HEK293 (cell line): ENCODE results near the gene CDH6.

ENCODE experiments used
- KLF7 ChIP-seq: fragments of 450-650 bp; formaldehyde crosslinking; IDR thresholded peaks from 2 replicates; pipeline ENCODE4 v1.5.1; 2016; ENCODE audit warnings: missing biosample characterization, missing genetic modification characterization, borderline replicate concordance
- ZNF549 ChIP-seq: fragments of 450-650 bp; IDR thresholded peaks from 2 replicates; pipeline ENCODE4 v1.5.1; 2018; ENCODE audit warnings: missing biosample characterization, missing genetic modification characterization, mild to moderate bottlenecking, inconsistent platforms, moderate library complexity
- TF ChIP-seq, protein P1 (sequence below): fragments of 450-650 bp; formaldehyde crosslinking; IDR thresholded peaks from 2 replicates; pipeline ENCODE4 v1.5.1; 2016; ENCODE audit warnings: missing biosample characterization, missing genetic modification characterization

DNA sequence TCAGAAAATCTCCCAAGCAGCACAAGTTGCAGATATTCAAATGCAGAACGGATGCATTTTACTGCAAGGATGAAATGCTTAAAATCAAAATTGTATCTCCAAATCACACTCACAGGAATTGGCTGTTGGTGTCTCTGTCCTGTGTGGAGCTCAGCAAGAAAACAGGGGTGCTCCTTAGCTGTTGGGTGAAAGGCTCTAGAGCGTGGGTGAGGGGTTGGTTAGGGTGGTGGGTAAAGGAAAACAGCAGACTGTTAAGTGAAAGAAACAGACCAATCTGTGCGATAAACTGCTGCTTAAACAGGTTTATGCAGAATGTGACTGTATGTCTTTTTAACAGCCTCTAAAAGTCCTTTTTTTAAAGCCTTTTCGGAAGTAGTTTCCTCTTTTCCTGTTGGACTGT is 19.8 kb downstream of the CDH6 start:
- TF ChIP-seq, protein P1, sequence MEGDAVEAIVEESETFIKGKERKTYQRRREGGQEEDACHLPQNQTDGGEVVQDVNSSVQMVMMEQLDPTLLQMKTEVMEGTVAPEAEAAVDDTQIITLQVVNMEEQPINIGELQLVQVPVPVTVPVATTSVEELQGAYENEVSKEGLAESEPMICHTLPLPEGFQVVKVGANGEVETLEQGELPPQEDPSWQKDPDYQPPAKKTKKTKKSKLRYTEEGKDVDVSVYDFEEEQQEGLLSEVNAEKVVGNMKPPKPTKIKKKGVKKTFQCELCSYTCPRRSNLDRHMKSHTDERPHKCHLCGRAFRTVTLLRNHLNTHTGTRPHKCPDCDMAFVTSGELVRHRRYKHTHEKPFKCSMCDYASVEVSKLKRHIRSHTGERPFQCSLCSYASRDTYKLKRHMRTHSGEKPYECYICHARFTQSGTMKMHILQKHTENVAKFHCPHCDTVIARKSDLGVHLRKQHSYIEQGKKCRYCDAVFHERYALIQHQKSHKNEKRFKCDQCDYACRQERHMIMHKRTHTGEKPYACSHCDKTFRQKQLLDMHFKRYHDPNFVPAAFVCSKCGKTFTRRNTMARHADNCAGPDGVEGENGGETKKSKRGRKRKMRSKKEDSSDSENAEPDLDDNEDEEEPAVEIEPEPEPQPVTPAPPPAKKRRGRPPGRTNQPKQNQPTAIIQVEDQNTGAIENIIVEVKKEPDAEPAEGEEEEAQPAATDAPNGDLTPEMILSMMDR (tag by site-specific recombination) = no peak
- TF ChIP-seq ZNF549 (tag by site-specific recombination) (no peak), KLF7 (tag by site-specific recombination) (no peak)
